ENCODE results near the gene GRIP2.

GRIP2 gene

GRCh38 chr3:14561051-14561960, 21.2 kb upstream of the GRIP2 start:
- no peak for DNase-seq

GRCh38 chr3:14560110-14560509, 20.0 kb upstream of the GRIP2 start:
- no peak for DNase-seq

- DNase-seq, result no peak
These were observed 17.9 kb upstream of the GRIP2 start for GRCh38 chr3:14558029-14558428.

- DNase-seq, result no peak
These were observed 15.7 kb upstream of the GRIP2 start for GRCh38 chr3:14555835-14556234.

- no peak for DNase-seq
These were observed 14.6 kb upstream of the GRIP2 start for GRCh38 chr3:14554715-14555114.

GRCh38 chr3:14553871-14554270, 13.7 kb upstream of the GRIP2 start:
- no peak for DNase-seq

- DNase-seq, result no peak
These were observed 12.6 kb upstream of the GRIP2 start for GRCh38 chr3:14552717-14553116.

GRCh38 chr3:14552041-14552648, 12.0 kb upstream of the GRIP2 start:
- no peak for DNase-seq

- no peak for DNase-seq
These were observed 10.8 kb upstream of the GRIP2 start for GRCh38 chr3:14550651-14551611.

GRCh38 chr3:14550181-14550580, 10.0 kb upstream of the GRIP2 start:
- DNase-seq, result no peak

GRCh38 chr3:14549256-14549919, 9.2 kb upstream of the GRIP2 start:
- DNase-seq, result no peak

- DNase-seq, result peak; percentile 4
These were observed 8.2 kb upstream of the GRIP2 start for GRCh38 chr3:14548321-14548729.

- no peak for DNase-seq
These were observed 7.6 kb upstream of the GRIP2 start for GRCh38 chr3:14547693-14548092.

- no peak for DNase-seq
These were observed 5.9 kb upstream of the GRIP2 start for GRCh38 chr3:14546041-14546440.

- DNase-seq, result no peak
These were observed 5.1 kb upstream of the GRIP2 start for GRCh38 chr3:14545251-14545635.

- no peak for DNase-seq
These were observed 4.4 kb upstream of the GRIP2 start for GRCh38 chr3:14544282-14545250.

- no peak for DNase-seq
These were observed 3.3 kb upstream of the GRIP2 start for GRCh38 chr3:14543446-14543845.

- DNase-seq, result no peak
These were observed 2.5 kb upstream of the GRIP2 start for GRCh38 chr3:14542656-14543055.

GRCh38 chr3:14541646-14542045, 1.5 kb upstream of the GRIP2 start:
- no peak for DNase-seq

- DNase-seq, result no peak
These were observed 761 bp upstream of the GRIP2 start for GRCh38 chr3:14540821-14541385.

- DNase-seq, result no peak
These were observed 779 bp downstream of the GRIP2 start for GRCh38 chr3:14539384-14539741.

Data from NCI-H2029 (cell line).